HG03575 (cell line): ENCODE results near the gene CHRD.

ENCODE experiments used
- ATAC-seq: cut with Tn5 transposase; IDR thresholded peaks from one replicate; pipeline ENCODE4 v1.9.1; 2021; ENCODE audit not compliant: unreplicated experiment, insufficient number of reproducible peaks, low FRiP score; ENCODE audit errors: extremely low read depth

The CHRD gene

GRCh38 chr3:184358921-184359350, 20.9 kb upstream of the CHRD start:
- no peak for ATAC-seq

DNA sequence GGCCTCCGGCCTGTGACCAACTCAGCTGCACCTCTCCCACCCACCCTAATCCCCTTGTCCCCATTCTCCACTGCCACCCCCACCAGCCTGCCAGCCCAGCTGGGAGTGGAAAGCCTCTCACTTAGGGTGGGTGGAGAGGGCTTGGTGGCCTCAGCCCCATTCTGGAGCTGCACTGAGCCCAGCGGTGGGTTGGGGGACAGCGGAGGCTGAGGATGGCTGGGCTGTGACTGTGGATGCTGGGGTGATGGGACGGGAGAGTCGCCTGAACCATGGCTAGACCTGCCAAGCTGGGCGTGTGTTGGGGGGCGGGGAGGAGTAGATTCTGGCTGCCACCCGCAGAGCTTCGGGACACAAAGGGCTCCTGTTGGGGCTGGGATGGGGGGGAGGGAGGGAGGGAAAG, 20.2 kb upstream of the CHRD start:
- no peak for ATAC-seq

DNA sequence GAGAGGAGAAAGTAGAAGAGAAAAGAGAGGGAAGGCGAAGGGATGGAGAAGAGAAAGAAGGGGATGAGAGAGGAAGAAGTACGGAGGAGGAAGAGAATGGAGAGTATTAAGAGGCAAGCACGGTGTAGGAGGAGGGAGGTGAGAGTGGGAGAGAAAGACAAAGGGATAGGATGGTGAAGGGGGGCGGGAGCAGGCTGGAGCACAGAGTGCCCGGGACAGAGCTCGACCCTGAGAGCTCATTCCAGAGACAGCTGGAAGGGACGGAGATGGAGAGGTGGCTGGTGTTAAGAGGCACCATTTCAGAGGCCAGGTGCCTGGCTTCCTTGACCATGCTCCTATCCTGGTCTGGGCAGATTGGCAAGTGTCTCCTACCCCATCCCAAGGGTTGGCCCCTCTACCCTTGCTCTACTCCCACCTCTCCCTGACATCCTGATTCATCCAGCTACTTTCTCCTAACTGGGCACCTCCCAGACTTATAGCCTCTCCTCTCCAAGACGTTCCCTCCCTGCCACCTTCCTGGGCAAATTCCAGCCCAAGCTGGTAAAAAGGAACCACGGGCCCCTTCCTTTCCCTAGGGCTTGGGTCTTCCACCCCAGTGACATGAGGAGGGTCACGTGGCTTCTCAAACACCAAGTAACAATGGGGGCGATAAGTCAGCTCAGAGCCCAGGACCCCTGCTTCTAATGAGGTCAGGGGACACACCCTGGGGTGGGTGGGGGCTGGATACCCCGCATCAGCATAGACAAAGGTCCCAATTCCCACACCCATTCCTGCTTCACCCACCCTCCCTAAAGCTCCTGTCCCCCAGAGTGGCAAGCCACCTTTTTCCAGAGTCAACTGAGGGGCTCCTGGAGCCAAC, 19.6 kb upstream of the CHRD start:
- no peak for ATAC-seq

DNA sequence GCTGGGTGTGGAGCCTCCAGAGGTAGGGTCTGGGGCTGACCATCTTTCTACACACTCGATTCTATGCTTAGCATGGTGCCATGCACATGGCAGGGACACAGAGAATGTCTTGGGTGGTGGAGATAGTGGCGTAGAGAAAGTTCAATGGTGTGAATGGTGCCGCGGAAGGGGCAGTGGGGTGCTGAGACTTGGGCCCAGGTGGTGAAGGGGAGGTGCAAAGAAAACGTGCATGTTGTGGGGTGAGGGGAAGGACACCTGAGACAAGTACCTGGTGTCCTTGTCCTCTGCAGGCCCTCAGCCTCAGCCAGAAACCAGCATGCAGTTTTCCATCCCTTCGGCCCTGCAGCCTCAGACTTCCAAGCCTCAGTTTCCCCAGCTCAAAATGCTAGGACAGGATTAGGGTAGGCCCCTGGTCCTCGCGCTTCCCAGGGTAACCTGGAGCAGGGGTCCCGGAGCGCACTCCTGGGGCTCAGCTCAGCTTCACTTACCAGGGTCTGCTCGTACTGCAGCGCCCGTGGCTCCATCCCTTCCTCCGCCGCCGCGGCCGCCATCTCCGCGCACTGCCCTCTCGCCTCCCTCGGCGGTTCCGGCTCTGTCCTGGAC, 18.8 kb upstream of the CHRD start:
- ATAC-seq: no peak

- ATAC-seq: no peak
Measured at GRCh38 chr3:184361532-184361931, 18.3 kb upstream of the CHRD start, which contains the start of the genes CLCN2 and POLR2H. Gene CLCN2 (minus strand): TSS chr3:184361605. CDS start chr3:184361479, 126 bp downstream. Gene POLR2H (plus strand): TSS chr3:184361710. CDS start chr3:184363493, 1,783 bp downstream.

GRCh38 chr3:184361932-184362667, 17.8 kb upstream of the CHRD start:
- ATAC-seq: no peak

GRCh38 chr3:184362668-184363546, 16.9 kb upstream of the CHRD start:
- ATAC-seq: peak; percentile 80

- ATAC-seq: no peak
Measured at GRCh38 chr3:184366619-184367289, 13.1 kb upstream of the CHRD start.

GRCh38 chr3:184368116-184368515, 11.7 kb upstream of the CHRD start:
- no peak for ATAC-seq

GRCh38 chr3:184368586-184369183, 11.2 kb upstream of the CHRD start:
- ATAC-seq: no peak

GRCh38 chr3:184371570-184372018, 8.3 kb upstream of the CHRD start:
- no peak for ATAC-seq

DNA sequence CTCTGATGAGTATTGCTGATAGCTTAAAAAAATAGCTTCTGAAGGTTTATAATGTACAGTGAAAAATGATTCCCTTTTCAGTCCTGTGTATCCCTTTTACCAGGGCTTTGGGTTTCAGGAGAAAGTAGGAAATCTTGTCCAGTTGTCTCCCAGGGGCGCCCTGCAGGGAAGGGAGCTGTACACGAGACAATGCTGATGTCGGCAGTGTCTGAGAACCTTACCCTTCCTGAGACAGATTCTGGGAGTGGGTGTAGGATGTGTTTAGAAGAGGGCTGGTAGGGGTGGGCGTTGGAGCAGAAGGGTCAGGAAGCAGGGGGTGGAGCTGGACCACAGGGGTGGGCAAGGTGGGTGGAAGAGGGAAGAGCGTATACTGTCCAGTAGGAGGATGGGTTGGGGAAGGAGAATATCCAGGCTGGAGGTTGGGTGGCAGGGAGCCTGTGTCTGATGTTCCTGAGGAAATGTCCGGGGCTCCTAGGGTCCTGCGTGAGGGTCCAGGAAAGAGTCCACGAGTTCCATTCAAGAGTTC, 7.5 kb upstream of the CHRD start:
- ATAC-seq: no peak

GRCh38 chr3:184372911-184373310, 6.9 kb upstream of the CHRD start:
- no peak for ATAC-seq

DNA sequence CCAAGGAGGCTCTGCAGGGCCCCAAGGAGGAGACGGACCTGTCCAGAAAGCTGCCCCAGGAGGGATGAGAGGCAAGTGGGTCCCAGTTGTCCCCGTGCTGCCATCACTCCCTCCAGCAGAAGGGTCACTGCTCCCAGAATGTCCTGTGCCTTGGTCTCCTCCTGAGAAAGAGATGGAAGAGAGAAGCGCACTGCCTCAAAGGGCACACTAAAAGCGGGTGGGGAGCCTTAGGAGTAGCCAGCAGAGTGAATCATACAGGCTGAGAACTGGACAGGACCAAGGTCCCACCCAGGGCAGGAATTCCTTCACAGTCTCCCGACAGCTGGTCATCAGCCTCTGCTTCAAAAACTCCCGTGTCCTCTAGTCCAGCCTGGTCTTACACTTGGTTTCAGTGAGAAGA, 6.4 kb upstream of the CHRD start:
- no peak for ATAC-seq

- no peak for ATAC-seq
Measured at GRCh38 chr3:184375747-184376461, 4.0 kb upstream of the CHRD start.

DNA sequence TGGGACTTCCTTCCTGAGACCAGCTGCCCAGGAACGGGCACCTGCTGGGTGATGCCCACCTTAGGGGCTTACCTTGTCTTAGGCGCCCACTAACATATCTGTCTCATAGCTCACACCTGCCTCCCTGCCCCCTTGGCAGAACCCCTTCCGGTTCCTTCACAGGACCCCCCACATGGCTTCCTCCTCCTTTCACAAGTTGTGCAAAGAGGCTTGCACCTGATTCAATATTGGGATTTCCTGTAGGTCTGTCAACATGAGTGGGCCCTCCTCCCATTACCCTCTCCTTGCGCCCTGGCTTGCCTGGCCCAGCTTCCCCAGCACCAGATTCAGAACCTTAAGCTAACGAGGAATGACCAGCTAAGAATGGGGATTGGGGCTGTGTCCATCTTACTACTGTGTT, 2.5 kb upstream of the CHRD start:
- no peak for ATAC-seq

DNA sequence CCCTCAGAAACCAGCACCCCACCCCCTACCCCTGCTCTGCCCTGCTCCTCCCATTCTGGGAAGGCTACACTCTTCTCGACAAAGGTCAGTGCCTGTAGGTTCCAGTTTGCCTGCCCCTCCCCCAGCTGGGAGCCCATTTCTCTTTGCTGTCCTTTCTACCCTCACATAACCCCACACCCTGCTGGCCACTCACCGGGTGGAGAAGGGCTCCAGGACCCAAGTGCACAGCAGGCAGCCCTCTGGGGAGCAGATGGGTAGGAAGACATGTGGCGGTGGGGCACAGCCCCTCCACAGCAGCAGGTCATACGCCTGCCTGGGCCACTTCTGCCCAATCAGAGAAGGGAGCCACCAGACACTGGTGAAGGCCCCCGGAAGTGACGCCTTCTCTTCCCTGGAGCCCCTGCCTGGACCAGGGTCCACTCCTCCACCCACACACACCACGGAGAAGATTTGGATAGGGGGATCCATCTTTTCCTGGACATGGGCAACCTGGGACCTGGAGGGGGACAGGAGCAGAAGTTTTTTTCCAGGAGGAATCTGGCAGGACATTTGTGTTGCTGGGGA, 1.9 kb upstream of the CHRD start, which contains the start of gene THPO:
Gene THPO, minus strand, starts transcription at position 326 of the 564 bp plus-strand sequence. CDS start 1,948 bp downstream, outside the sequence.
- no peak for ATAC-seq
